Common myeloid progenitor, CD34-positive (primary cell): ENCODE results near the gene NR1H3.

Experiments used
- CTCF ChIA-PET: fragments of 350-600 bp; sonication (Branson Sonifier 250); formaldehyde crosslinking; loops from one replicate; lab custom pipeline; 2021; ENCODE audit warnings: antibody characterized with exemption; lab: Charles Lee
- POLR2A ChIA-PET: fragments of 350-600 bp; sonication (Branson Sonifier 250); formaldehyde crosslinking; loops from one replicate; lab custom pipeline; 2021; ENCODE audit warnings: antibody characterized with exemption; lab: Charles Lee
- DNase-seq, 3 donors: peaks; one replicate each; pipeline versions ENCODE4 v3.0.0 to v3.0.0-alpha.2; 2013
- H3K27ac ChIP-seq, 2 experiments: 1 replicate in 1 of 2; 2 replicates in 1 of 2; pipeline ENCODE4 v1.7.0; 2013; ENCODE audit warnings: inconsistent platforms in 2 of 2, low read length in 2 of 2, mild to moderate bottlenecking in 2 of 2, low read depth in 1 of 2, moderate library complexity in 1 of 2; ENCODE audit not compliant: severe bottlenecking in 2 of 2, insufficient read depth in 1 of 2, poor library complexity in 1 of 2
- H3K27me3 ChIP-seq, 5 experiments: replicated peaks in 2 of 5; 1 replicate in 3 of 5; 2 replicates in 2 of 5; pipeline versions ENCODE4 v1.6.1 to v1.7.0; 2013; ENCODE audit warnings: low read length in 4 of 5, mild to moderate bottlenecking in 2 of 5, moderate library complexity in 2 of 5, inconsistent platforms in 1 of 5; ENCODE audit not compliant: insufficient read depth in 5 of 5, control insufficient read depth in 4 of 5
- H3K36me3 ChIP-seq, 4 experiments: 1 replicate in 2 of 4; 2 replicates in 2 of 4; pipeline versions ENCODE4 v1.6.1 to v1.7.0; 2013; ENCODE audit warnings: low read length in 3 of 4, control low read depth in 1 of 4, mild to moderate bottlenecking in 1 of 4; ENCODE audit not compliant: control insufficient read depth in 4 of 4, insufficient read depth in 4 of 4
- H3K4me1 ChIP-seq, 4 experiments: 1 replicate in 3 of 4; 2 replicates in 1 of 4; pipeline versions ENCODE4 v1.6.1 to v1.7.1; 2013; ENCODE audit warnings: low read length in 3 of 4, mild to moderate bottlenecking in 3 of 4, control low read depth in 1 of 4, inconsistent platforms in 1 of 4, moderate library complexity in 1 of 4; ENCODE audit not compliant: control insufficient read depth in 4 of 4, insufficient read depth in 4 of 4; ENCODE audit errors: control extremely low read depth in 1 of 4
- H3K4me3 ChIP-seq, 7 experiments: 1 replicate in 4 of 7; 2 replicates in 3 of 7; pipeline versions ENCODE4 v1.5.1 to v1.7.0; 2013; ENCODE audit warnings: mild to moderate bottlenecking in 7 of 7, low read length in 6 of 7, moderate library complexity in 6 of 7, inconsistent platforms in 2 of 7, low read depth in 2 of 7, control low read depth in 1 of 7; ENCODE audit not compliant: insufficient read depth in 4 of 7, control insufficient read depth in 1 of 7; ENCODE audit errors: extremely low read depth in 1 of 7
- H3K9me3 ChIP-seq, 5 experiments: 1 replicate in 4 of 5; 2 replicates in 1 of 5; pipeline versions ENCODE4 v1.6.1 to v1.7.1; 2013; ENCODE audit warnings: low read length in 4 of 5, mild to moderate bottlenecking in 2 of 5, inconsistent platforms in 1 of 5, low read depth in 1 of 5, moderate library complexity in 1 of 5; ENCODE audit not compliant: control insufficient read depth in 4 of 5, insufficient read depth in 2 of 5; ENCODE audit errors: control extremely low read depth in 1 of 5
- WGBS: methylation state at CpG from one replicate; pipeline ENCODE4 v1.1.5; 2013; ENCODE audit not compliant: insufficient coverage; 5-methylcytosine and 5-hydroxymethylcytosine counted together

Gene NR1H3

DNA sequence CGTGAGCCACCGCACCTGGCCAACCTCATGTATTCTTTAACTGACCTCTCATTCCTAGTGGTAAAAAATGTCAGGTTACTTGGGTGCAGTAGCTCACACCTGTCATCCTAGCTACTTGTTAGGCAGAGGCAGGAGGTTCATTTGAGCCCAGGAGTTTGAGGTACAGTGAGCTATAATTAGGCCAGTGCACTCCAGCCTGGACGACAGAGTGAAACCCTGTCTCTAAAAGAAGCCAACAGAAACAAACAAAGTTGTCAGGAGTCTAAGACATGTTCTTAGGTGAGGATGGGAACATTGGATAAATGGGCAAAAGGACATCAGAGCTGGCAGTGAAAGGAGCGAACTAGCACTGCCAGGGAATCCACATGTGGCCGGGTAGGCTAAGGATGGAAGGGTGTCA lies 30.3 kb downstream of the NR1H3 start:
- H3K4me3 ChIP-seq, result no peak overlapping the region
- H3K4me1 ChIP-seq, result no peaks in the 10 kb centered on the region
- no peak overlapping the region for H3K27ac ChIP-seq
- CTCF ChIA-PET, result interaction anchor here (0.6 to 1.0 kb wide), 2 partner anchors 39 to 303 kb away, joined by 3 to 4 read pairs; no protein-coding TSS in a partner anchor
- WGBS, result 98% methylated on average over 5 of the region's 5 CpGs
- H3K27me3 ChIP-seq, result no peaks in the 10 kb centered on the region
- no peak for DNase-seq
- POLR2A ChIA-PET, result interaction anchor here (0.6 to 1.5 kb wide), 2 partner anchors 19 to 42 kb away, joined by 3 read pairs; no protein-coding TSS in a partner anchor
- H3K9me3 ChIP-seq, result no peaks in the 10 kb centered on the region
- H3K36me3 ChIP-seq, result peaks cover 35 to 97% (median 82%) of the 10 kb centered on the region in 4 experiments

DNA sequence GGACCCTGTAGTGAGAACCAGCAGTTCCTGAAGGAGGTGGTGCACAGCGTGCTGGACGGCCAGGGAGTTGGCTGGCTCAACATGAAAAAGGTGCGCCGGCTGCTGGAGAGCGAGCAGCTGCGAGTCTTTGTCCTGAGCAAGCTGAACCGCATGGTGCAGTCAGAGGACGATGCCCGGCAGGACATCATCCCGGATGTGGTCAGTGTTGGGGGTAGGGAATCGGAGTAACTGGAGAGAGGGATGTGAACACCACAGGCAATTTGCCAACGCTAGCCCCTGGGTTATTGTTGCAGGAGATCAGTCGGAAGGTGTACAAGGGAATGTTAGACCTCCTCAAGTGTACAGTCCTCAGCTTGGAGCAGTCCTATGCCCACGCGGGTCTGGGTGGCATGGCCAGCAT lies 32.1 kb downstream of the NR1H3 start:
- ChIA-PET CTCF (interaction anchor here (1.2 to 1.6 kb wide), 3 partner anchors 13 to 19 kb away, joined by 3 to 4 read pairs (median 4); no protein-coding TSS in a partner anchor), POLR2A (no interaction called here)
- no peak overlapping the region for H3K4me3 ChIP-seq
- H3K9me3 ChIP-seq, result no peaks in the 10 kb centered on the region
- peaks cover 40 to 93% (median 81%) of the 10 kb centered on the region in 4 experiments for H3K36me3 ChIP-seq
- H3K27ac ChIP-seq, result no peak overlapping the region
- H3K4me1 ChIP-seq, result no peaks in the 10 kb centered on the region
- WGBS, result 99% methylated on average over 15 of the region's 15 CpGs
- H3K27me3 ChIP-seq, result no peaks in the 10 kb centered on the region
- no peak for DNase-seq

GRCh38 chr11:47295385-47295784 lies 37.6 kb downstream of the NR1H3 start:
- ChIA-PET CTCF (interaction anchor here (0.6 to 2.4 kb wide), 5 partner anchors 12 to 464 kb away, joined by 3 to 11 read pairs (median 4); no protein-coding TSS in a partner anchor), POLR2A (no interaction called here)
- no peak for DNase-seq
- Histone ChIP-seq H3K4me3 (no peak overlapping the region), H3K36me3 (peaks cover 44 to 90% (median 70%) of the 10 kb centered on the region in 4 experiments), H3K27me3 (no peaks in the 10 kb centered on the region), H3K4me1 (no peaks in the 10 kb centered on the region), H3K27ac (no peak overlapping the region), H3K9me3 (peaks cover 0 to 15% (median 3%) of the 10 kb centered on the region in 5 experiments)
- WGBS, result 93% methylated on average over 4 of the region's 5 CpGs

GRCh38 chr11:47296045-47296444 lies 38.2 kb downstream of the NR1H3 start:
- ChIA-PET CTCF (interaction anchor here (1.1 to 2.4 kb wide), 4 partner anchors 11 to 25 kb away, joined by 3 to 11 read pairs (median 7); no protein-coding TSS in a partner anchor), POLR2A (no interaction called here)
- Histone ChIP-seq H3K27ac (no peak overlapping the region), H3K9me3 (peaks cover 0 to 15% (median 3%) of the 10 kb centered on the region in 5 experiments), H3K4me1 (no peaks in the 10 kb centered on the region), H3K36me3 (peaks cover 40 to 89% (median 68%) of the 10 kb centered on the region in 4 experiments), H3K27me3 (no peaks in the 10 kb centered on the region), H3K4me3 (no peak overlapping the region)
- WGBS, result 100% methylated on average over 3 of the region's 4 CpGs
- DNase-seq, result no peak

DNA sequence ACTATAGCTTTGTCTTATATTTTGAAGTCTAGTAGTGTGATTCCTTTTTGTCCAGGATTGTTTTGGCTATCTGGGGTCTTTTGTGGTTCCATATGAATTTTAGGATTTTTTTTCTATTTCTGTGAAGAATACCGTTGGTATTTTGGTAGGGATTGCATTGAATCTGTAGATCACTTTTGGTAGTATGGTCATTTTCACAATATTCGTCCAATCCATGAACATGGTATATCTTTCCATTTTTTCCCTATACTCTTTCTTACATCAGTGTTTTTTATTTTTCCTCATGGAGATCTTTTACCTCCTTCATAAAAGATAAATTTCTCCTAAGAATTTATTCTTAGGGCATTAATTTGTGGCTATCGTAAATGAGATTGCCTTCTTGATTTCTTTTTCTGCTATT lies 41.3 kb downstream of the NR1H3 start:
- CTCF ChIA-PET, result no interaction called here
- no CpG with 5 or more reads among the region's 3 CpGs for WGBS

GRCh38 chr11:47302853-47303252 lies 45.1 kb downstream of the NR1H3 start:
- DNase-seq, result peak in 2 of 3 donors; percentile 11 to 12
- no peaks in the 10 kb centered on the region for H3K27me3 ChIP-seq
- no peak overlapping the region for H3K4me3 ChIP-seq
- WGBS, result no CpG with 5 or more reads among the region's 1 CpG
- CTCF ChIA-PET, result no interaction called here
- peaks cover 0 to 26% (median 10%) of the 10 kb centered on the region in 5 experiments for H3K9me3 ChIP-seq
- no peaks in the 10 kb centered on the region for H3K4me1 ChIP-seq
- H3K27ac ChIP-seq, result no peak overlapping the region
- POLR2A ChIA-PET, result no interaction called here
- H3K36me3 ChIP-seq, result peaks cover 47 to 94% (median 78%) of the 10 kb centered on the region in 4 experiments

More for the DNA sequence above, 41.3 kb downstream of the NR1H3 start:
- POLR2A ChIA-PET, result no interaction called here
- Histone ChIP-seq H3K4me3 (no peak overlapping the region), H3K9me3 (peaks cover 0 to 26% (median 10%) of the 10 kb centered on the region in 5 experiments), H3K4me1 (no peaks in the 10 kb centered on the region), H3K36me3 (peaks cover 42 to 91% (median 64%) of the 10 kb centered on the region in 4 experiments), H3K27me3 (no peaks in the 10 kb centered on the region), H3K27ac (no peak overlapping the region)
- DNase-seq, result no peak

- Histone ChIP-seq H3K4me1 (no peaks in the 10 kb centered on the region), H3K9me3 (peaks cover 0 to 14% (median 10%) of the 10 kb centered on the region in 5 experiments), H3K36me3 (peaks cover 32 to 92% (median 73%) of the 10 kb centered on the region in 4 experiments), H3K27me3 (no peaks in the 10 kb centered on the region), H3K27ac (no peak overlapping the region), H3K4me3 (no peak overlapping the region)
- ChIA-PET POLR2A (no interaction called here), CTCF (interaction anchor here (0.9 to 2.4 kb wide), 8 partner anchors 10 to 46 kb away, joined by 3 to 11 read pairs (median 4); partner anchors contain the start of gene MYBPC3)
- no peak for DNase-seq
- 95% methylated on average over 2 of the region's 3 CpGs for WGBS
Measured at GRCh38 chr11:47305734-47306483, 48.1 kb downstream of the NR1H3 start.
